GM21447 (cell line): ENCODE measurements around the gene EMD.

Experiments used
- ATAC-seq: cut with Tn5 transposase; IDR thresholded peaks from one replicate; pipeline ENCODE4 v1.9.1; 2021; ENCODE audit not compliant: unreplicated experiment

The EMD gene

DNA sequence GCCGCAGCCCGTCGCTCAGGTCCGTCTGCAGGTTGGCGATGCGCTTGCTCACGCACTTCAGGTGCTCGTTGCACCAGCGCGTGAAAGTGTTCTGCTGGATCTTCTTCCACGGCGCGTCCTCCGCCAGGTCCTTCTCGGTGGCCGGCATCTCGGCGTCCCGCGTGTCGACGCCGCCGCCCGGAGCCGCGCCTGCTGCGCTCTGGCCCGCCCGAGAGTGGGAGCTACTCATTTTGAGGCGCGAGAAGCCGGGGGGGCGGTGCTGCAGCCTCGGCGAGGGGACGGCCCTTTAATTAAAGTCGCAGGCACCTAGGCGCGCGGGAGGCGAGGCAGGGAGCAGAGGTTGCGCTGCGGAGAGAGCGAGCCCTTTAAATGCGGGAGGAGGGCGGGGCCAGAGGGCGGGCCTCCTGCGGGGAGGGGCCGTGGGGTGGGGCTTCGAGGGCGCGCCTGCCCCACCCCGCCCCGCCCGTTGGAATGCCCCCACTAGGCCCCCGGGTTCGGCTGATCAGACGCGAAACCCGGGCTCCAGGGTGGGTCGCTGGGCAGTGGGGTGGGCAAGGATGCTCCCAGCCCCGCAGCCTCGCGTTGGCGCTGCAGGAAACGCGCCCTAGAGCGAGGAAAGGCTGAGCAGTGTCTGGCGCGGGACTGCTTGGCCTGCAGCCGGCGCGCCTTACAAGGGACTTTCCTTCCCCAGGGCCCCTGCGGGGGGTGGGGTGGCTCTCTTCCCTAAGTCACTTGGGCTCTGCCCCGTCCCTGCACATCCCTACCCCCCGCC, 7.9 kb upstream of the EMD start:
- peak; percentile 54 for ATAC-seq

GRCh38 chrX:154371789-154372300, 7.2 kb upstream of the EMD start:
- ATAC-seq: no peak

DNA sequence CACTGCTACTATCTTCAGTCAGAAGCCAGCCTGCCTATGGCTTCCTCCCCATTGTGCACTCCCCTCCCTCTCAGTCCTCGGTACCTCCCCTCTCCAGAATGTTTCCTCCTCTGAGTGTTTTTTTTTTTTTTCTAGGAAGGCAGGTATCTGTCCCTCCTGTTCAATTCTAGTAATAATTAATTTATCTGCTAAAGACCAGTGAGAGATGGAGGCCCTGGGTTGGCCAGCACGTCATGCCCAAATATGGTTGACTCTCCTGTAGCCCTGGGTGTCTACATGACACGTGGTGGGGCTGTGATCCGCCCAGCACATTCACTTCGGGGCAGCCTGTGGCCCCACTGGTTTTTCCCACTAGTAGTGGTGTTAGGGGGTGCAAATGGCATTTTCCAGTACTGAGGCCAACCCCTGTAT, 6.5 kb upstream of the EMD start:
- ATAC-seq: no peak

- no peak for ATAC-seq
Measured at GRCh38 chrX:154373340-154374306, 5.5 kb upstream of the EMD start.

DNA sequence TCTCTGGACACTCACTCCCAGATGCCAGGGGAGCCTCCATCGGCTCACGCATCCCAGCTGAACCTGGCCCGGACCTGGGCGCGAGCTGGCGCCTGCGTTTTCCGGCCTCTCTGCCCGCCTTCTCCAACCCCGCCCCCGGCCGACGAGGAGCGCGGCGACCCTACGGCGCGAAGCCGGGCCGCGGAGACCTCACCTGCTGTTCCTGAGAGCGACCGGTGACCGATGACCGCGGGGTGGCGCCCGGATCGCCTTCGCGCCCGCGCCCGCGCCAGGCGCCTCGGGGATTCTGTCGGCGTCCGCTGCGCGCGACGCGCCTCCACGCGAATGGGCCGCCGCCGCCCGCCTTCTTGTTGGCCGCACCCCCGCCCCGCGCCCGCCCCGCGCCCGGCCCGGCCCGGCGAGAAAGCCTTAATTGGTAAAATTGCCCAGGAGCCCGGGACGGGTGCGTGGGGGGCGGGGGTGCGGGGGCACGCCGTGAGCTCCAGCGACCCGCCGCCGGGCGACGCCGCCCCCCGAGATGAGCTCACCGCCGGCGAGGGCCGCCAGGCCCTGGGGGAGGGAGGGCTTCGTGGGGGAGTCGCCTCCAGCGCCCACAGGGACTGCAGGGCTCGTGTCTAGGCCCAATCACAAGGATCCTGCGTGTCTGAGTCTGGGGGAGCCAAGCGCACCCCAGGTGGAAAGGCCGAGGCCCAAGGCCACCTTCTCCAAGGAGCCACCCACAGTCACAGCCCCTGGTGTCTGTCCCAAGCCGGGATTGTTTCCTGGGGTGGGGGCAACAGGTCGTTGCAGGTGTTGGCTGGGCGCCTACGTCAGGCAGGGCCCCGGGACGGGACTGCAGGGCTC, 4.6 kb upstream of the EMD start, which contains the start of gene FLNA:
Gene FLNA, minus strand, starts transcription at position 322 of the 843 bp plus-strand sequence. CDS start 3,389 bp downstream, outside the sequence.
- no peak for ATAC-seq

DNA sequence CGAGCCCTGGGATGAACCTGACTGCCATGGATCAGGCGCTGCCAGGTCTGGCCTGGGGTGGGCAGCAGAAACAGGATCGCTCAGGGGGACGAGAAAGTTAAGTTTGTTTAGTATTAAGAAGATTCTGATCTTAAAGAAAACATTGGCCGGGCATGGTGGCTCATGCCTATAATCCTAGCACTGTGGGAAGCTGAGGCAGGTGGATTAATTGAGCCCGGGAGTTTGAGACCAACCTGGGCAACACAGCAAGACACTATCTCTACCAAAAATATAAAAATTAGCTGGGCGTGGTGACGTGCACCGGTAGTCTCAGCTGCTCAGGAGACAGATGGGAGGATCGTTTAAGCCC, 4.0 kb upstream of the EMD start:
- ATAC-seq: no peak

GRCh38 chrX:154376774-154377173, 2.3 kb upstream of the EMD start:
- ATAC-seq: no peak

- ATAC-seq: peak; percentile 1
Measured at GRCh38 chrX:154378059-154378798, 866 bp upstream of the EMD start.

GRCh38 chrX:154379569-154379951, 465 bp downstream of the EMD start:
- no peak for ATAC-seq

DNA sequence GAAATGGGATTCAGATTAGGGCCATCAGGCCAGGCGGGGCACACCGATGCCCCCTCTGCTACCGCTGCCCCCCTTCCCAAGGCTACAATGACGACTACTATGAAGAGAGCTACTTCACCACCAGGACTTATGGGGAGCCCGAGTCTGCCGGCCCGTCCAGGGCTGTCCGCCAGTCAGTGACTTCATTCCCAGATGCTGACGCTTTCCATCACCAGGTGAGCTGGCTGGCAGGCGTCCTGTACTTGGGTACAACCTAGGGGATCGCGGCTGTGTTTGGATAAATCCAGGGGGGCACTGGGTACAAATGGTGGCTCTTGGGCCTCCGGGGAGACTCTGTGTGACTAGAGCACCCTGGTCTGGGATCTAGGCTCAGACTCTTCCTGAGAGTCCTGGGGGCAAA, 1.1 kb downstream of the EMD start:
- ATAC-seq: no peak

- ATAC-seq: no peak
Measured at GRCh38 chrX:154380787-154381186, 1.7 kb downstream of the EMD start.

GRCh38 chrX:154381271-154381670, 2.2 kb downstream of the EMD start:
- no peak for ATAC-seq

GRCh38 chrX:154382483-154383069, 3.5 kb downstream of the EMD start:
- ATAC-seq: no peak

DNA sequence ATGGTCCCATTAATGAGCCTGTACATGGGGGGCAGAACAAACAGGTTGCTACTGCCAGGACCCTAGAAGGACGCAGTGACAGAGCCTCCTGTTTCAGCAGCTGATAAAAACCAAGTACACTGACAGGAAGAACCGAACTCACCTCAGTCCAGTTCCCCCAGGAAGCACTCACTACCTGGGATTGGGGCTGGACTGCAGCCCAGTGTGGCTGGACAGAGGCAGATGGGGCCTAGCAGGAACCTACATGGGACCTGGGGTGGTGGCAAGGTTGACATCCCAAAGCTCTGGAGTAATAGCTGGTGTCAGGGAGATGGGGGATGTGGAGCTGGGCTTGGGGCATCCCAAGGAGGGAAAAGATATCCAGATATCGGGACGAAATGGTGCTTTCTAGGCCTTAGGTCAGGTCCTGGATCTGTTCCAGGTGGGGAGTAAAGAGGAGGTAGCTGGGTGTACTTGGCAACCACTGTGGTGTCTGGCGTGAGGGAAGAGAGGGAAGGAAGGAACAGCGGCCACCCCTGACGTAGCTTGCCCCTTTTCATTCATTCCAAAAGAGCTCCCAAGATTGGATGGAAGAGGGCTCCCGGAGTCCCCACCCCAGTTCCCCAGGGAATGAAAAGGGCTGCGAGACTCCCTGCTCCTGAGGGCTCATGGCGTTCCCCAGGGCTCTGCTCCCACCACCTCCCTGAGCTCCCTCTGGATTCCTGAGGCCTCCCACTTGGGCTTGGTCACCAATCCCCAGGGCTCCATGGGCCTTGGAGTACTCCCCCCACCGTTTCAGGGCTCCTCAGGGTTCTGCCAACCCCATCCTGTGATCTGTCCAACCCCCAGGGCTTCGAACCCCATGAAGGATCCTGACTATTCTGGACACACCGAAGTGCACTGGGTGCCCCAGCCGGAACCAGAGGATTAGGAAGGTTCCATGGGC, 4.5 kb downstream of the EMD start:
- no peak for ATAC-seq

- ATAC-seq: no peak
Measured at GRCh38 chrX:154384284-154384892, 5.3 kb downstream of the EMD start.

GRCh38 chrX:154388094-154388493, 9.0 kb downstream of the EMD start:
- ATAC-seq: peak; percentile 30

- peak; percentile 23 for ATAC-seq
Measured at GRCh38 chrX:154388649-154389048, 9.6 kb downstream of the EMD start.
